ENCODE data around the gene GNG4.
"Not testable (repeated sequence)": the region's sequence is repeated elsewhere in the genome, so short reads cannot be mapped to it uniquely, and the experiment has no call there.

- TF ChIP-seq POLR2A, POLR2AphosphoS5 (IDR thresholded peaks at IDR 0.05; ENCODE audit: low read depth, low read length): not testable (repeated sequence)
Measured at GRCh38 chr1:235647537-235647936, 2.0 kb downstream of the GNG4 start.
